HEK293 (cell line): ENCODE results near the gene FTSJ1.

ENCODE experiments used
- CTCF ChIA-PET: fragments of 350-600 bp; formaldehyde crosslinking; extraction: SDS; loops from one replicate; lab custom pipeline; 2021; ENCODE audit warnings: antibody characterized with exemption; lab: Yijun Ruan, JAX
- POLR2A ChIA-PET: fragments of 300-600 bp; formaldehyde crosslinking; extraction: SDS; loops from one replicate; lab custom pipeline; 2020; ENCODE audit warnings: antibody characterized with exemption, inconsistent platforms; lab: Yijun Ruan, JAX
- H3K27ac ChIP-seq: fragments of 200-500 bp; sonication (Bioruptor generic); 2 replicates; pipeline ENCODE4 v1.5.1; 2014; ENCODE audit warnings: low read depth, low read length, control low read depth, inconsistent platforms; ENCODE audit errors: extremely low read depth
- H3K36me3 ChIP-seq, 2 experiments: fragments of 200-500 bp in 1 of 2; sonication (Bioruptor generic) in 1 of 2; 1 replicate in 1 of 2; 2 replicates in 1 of 2; pipeline ENCODE4 v1.5.1; 2014 to 2017; ENCODE audit warnings: inconsistent platforms in 2 of 2, low read length in 2 of 2; ENCODE audit not compliant: control insufficient read depth in 2 of 2, insufficient read depth in 1 of 2
- H3K4me1 ChIP-seq: fragments of 200-500 bp; sonication (Bioruptor generic); 2 replicates; pipeline ENCODE4 v1.5.1; 2014; ENCODE audit warnings: mild to moderate bottlenecking, low read length, inconsistent platforms; ENCODE audit not compliant: control insufficient read depth, insufficient read depth
- H3K4me3 ChIP-seq: 2 replicates; pipeline ENCODE4 v1.5.1; 2011; ENCODE audit warnings: low read depth, mild to moderate bottlenecking, control low read depth, low read length, moderate library complexity
- H3K9me3 ChIP-seq: fragments of 200-500 bp; sonication (Bioruptor generic); 2 replicates; pipeline ENCODE4 v1.5.1; 2014; ENCODE audit warnings: low read depth, low read length, inconsistent platforms; ENCODE audit not compliant: control insufficient read depth, insufficient read depth
- CTCF ChIP-seq: fragments of 450-650 bp; formaldehyde crosslinking; IDR thresholded peaks from 2 replicates; pipeline ENCODE4 v1.5.1; 2016; ENCODE audit warnings: missing biosample characterization, missing genetic modification characterization
- EGR2 ChIP-seq: fragments of 450-650 bp; formaldehyde crosslinking; IDR thresholded peaks from 2 replicates; pipeline ENCODE4 v1.5.1; 2016; ENCODE audit warnings: low read depth, missing biosample characterization, missing genetic modification characterization
- GFI1B ChIP-seq: fragments of 450-650 bp; formaldehyde crosslinking; IDR thresholded peaks from 2 replicates; pipeline ENCODE4 v1.5.1; 2016; ENCODE audit warnings: missing biosample characterization, missing genetic modification characterization
- GLI2 ChIP-seq: fragments of 450-650 bp; formaldehyde crosslinking; IDR thresholded peaks from 2 replicates; pipeline ENCODE4; 2017; ENCODE audit warnings: missing biosample characterization, missing genetic modification characterization, low read depth, borderline replicate concordance
- IKZF3 ChIP-seq: fragments of 450-650 bp; IDR thresholded peaks from 2 replicates; pipeline ENCODE4 v1.5.0; 2018; ENCODE audit warnings: missing biosample characterization, mild to moderate bottlenecking, missing genetic modification characterization, moderate library complexity
- REPIN1 ChIP-seq: fragments of 450-650 bp; formaldehyde crosslinking; IDR thresholded peaks from 2 replicates; pipeline ENCODE4 v1.5.1; 2017; ENCODE audit warnings: missing biosample characterization, missing genetic modification characterization, low read depth
- SCRT1 ChIP-seq: fragments of 450-650 bp; formaldehyde crosslinking; IDR thresholded peaks from 2 replicates; pipeline ENCODE4 v1.5.1; 2016; ENCODE audit warnings: missing biosample characterization, missing genetic modification characterization, borderline replicate concordance
- WT1 ChIP-seq: fragments of 450-650 bp; formaldehyde crosslinking; IDR thresholded peaks from 2 replicates; pipeline ENCODE4 v1.5.1; 2016; ENCODE audit warnings: missing biosample characterization, missing genetic modification characterization
- ZBTB17 ChIP-seq: fragments of 450-650 bp; formaldehyde crosslinking; IDR thresholded peaks from 2 replicates; pipeline ENCODE4 v1.5.1; 2016; ENCODE audit warnings: missing biosample characterization, missing genetic modification characterization
- ZNF132 ChIP-seq: fragments of 450-650 bp; formaldehyde crosslinking; IDR thresholded peaks from 2 replicates; pipeline ENCODE4 v1.5.1; 2017; ENCODE audit warnings: missing biosample characterization, missing genetic modification characterization, borderline replicate concordance
- ZNF133 ChIP-seq: fragments of 450-650 bp; formaldehyde crosslinking; IDR thresholded peaks from 2 replicates; pipeline ENCODE4 v1.5.1; 2016; ENCODE audit warnings: missing biosample characterization, missing genetic modification characterization
- ZNF362 ChIP-seq: fragments of 450-650 bp; formaldehyde crosslinking; IDR thresholded peaks from 2 replicates; pipeline ENCODE4 v1.5.1; 2016; ENCODE audit warnings: missing biosample characterization, missing genetic modification characterization
- ZNF48 ChIP-seq: fragments of 450-650 bp; formaldehyde crosslinking; IDR thresholded peaks from 2 replicates; pipeline ENCODE4 v1.5.1; 2016; ENCODE audit warnings: missing biosample characterization, missing genetic modification characterization
- ZNF768 ChIP-seq: fragments of 450-650 bp; formaldehyde crosslinking; IDR thresholded peaks from 2 replicates; pipeline ENCODE4 v1.5.1; 2018; ENCODE audit warnings: missing biosample characterization, mild to moderate bottlenecking, missing genetic modification characterization
- ZSCAN4 ChIP-seq: fragments of 450-650 bp; formaldehyde crosslinking; IDR thresholded peaks from 2 replicates; pipeline ENCODE4 v1.5.1; 2017; ENCODE audit warnings: missing biosample characterization, missing genetic modification characterization
- TF ChIP-seq, protein P1 (sequence below): fragments of 450-650 bp; formaldehyde crosslinking; IDR thresholded peaks from 2 replicates; pipeline ENCODE4 v1.5.1; 2016; ENCODE audit warnings: missing biosample characterization, missing genetic modification characterization
- TF ChIP-seq, protein P2 (sequence below): fragments of 450-650 bp; formaldehyde crosslinking; conservative IDR thresholded peaks from 2 replicates; pipeline ENCODE4 v1.5.1; 2016; ENCODE audit warnings: low read depth, missing biosample characterization, missing genetic modification characterization

Gene FTSJ1

DNA sequence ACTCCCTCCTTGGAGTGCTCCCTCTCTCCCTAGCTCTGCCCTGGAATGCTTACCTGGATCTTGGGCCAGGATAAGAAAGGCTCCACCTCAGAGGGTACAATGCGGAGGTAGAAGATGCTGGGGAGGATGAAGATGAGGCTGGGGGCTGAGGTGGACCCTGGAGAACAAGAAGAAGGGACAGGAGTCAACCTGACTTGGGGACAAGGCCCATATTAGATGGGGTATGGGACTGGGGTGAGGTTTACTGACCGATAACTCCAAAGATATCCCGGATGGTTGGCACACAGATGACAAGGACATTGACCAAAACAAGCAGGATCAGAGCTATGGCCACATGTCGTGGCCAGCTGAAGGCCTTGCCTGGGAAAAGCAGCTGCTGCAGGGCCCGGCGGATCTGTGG is 16.5 kb upstream of the FTSJ1 start:
- Histone ChIP-seq H3K36me3 (no peaks in the 10 kb centered on the region), H3K4me3 (no peak overlapping the region), H3K27ac (no peak overlapping the region), H3K4me1 (no peaks in the 10 kb centered on the region), H3K9me3 (no peaks in the 10 kb centered on the region)
- CTCF ChIA-PET, result no interaction called here
- POLR2A ChIA-PET, result no interaction called here
- no peak for TF ChIP-seq ZNF768 (tag by site-specific recombination)
- TF ChIP-seq, protein P1, sequence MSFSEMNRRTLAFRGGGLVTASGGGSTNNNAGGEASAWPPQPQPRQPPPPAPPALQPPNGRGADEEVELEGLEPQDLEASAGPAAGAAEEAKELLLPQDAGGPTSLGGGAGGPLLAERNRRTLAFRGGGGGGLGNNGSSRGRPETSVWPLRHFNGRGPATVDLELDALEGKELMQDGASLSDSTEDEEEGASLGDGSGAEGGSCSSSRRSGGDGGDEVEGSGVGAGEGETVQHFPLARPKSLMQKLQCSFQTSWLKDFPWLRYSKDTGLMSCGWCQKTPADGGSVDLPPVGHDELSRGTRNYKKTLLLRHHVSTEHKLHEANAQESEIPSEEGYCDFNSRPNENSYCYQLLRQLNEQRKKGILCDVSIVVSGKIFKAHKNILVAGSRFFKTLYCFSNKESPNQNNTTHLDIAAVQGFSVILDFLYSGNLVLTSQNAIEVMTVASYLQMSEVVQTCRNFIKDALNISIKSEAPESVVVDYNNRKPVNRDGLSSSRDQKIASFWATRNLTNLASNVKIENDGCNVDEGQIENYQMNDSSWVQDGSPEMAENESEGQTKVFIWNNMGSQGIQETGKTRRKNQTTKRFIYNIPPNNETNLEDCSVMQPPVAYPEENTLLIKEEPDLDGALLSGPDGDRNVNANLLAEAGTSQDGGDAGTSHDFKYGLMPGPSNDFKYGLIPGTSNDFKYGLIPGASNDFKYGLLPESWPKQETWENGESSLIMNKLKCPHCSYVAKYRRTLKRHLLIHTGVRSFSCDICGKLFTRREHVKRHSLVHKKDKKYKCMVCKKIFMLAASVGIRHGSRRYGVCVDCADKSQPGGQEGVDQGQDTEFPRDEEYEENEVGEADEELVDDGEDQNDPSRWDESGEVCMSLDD (tag by site-specific recombination), result no peak
- TF ChIP-seq ZNF133 (tag by site-specific recombination), result no peak
- TF ChIP-seq GLI2 (tag by site-specific recombination), result no peak
- TF ChIP-seq, all 188 proteins: peak for 0

DNA sequence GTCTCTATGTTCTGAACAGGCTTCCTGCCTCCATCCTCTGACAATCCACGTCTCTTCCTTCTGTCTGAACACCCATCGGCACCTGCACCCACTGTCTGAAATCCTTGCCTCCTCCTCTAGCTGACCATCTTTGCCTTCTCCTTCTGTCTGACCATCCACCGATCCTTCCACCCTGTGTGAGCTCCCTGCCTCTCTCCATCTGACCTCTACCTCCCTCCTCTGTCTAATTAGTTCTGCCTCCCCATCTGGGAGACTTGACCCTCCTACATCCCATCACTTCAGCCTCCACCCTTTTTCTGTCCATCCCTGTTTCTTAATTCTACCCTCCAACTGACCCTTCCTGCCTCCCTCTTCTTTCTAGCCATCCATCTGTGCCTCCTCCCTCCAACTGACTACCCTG is 16.0 kb upstream of the FTSJ1 start:
- TF ChIP-seq CTCF, result no peak
- no peak for TF ChIP-seq ZNF132 (tag by site-specific recombination)
- TF ChIP-seq, protein P2, sequence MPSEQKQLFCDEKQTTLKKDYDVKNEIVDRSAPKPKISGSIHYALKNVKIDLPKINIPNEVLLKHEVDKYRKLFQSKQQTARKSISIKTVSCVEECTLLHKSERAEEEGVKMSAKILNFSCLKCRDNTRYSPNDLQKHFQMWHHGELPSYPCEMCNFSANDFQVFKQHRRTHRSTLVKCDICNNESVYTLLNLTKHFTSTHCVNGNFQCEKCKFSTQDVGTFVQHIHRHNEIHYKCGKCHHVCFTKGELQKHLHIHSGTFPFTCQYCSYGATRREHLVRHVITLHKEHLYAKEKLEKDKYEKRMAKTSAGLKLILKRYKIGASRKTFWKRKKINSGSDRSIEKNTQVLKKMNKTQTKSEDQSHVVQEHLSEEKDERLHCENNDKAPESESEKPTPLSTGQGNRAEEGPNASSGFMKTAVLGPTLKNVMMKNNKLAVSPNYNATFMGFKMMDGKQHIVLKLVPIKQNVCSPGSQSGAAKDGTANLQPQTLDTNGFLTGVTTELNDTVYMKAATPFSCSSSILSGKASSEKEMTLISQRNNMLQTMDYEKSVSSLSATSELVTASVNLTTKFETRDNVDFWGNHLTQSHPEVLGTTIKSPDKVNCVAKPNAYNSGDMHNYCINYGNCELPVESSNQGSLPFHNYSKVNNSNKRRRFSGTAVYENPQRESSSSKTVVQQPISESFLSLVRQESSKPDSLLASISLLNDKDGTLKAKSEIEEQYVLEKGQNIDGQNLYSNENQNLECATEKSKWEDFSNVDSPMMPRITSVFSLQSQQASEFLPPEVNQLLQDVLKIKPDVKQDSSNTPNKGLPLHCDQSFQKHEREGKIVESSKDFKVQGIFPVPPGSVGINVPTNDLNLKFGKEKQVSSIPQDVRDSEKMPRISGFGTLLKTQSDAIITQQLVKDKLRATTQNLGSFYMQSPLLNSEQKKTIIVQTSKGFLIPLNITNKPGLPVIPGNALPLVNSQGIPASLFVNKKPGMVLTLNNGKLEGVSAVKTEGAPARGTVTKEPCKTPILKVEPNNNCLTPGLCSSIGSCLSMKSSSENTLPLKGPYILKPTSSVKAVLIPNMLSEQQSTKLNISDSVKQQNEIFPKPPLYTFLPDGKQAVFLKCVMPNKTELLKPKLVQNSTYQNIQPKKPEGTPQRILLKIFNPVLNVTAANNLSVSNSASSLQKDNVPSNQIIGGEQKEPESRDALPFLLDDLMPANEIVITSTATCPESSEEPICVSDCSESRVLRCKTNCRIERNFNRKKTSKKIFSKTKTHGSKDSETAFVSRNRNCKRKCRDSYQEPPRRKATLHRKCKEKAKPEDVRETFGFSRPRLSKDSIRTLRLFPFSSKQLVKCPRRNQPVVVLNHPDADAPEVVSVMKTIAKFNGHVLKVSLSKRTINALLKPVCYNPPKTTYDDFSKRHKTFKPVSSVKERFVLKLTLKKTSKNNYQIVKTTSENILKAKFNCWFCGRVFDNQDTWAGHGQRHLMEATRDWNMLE (tag by site-specific recombination), result no peak
- TF ChIP-seq ZNF362 (tag by site-specific recombination), result no peak
- no peak for TF ChIP-seq IKZF3 (tag by site-specific recombination)
- no peak for TF ChIP-seq GFI1B (tag by site-specific recombination)
- no peak for TF ChIP-seq ZBTB17 (tag by site-specific recombination)
- TF ChIP-seq WT1 (tag by site-specific recombination), result no peak
- no peak for TF ChIP-seq ZSCAN4 (tag by site-specific recombination)
- no peak for TF ChIP-seq SCRT1 (tag by site-specific recombination)
- no peak for TF ChIP-seq ZNF48 (tag by site-specific recombination)
- TF ChIP-seq EGR2 (tag by site-specific recombination), result no peak
- TF ChIP-seq REPIN1, result no peak
- Histone ChIP-seq H3K4me3 (no peak overlapping the region), H3K4me1 (no peaks in the 10 kb centered on the region), H3K27ac (no peak overlapping the region), H3K9me3 (no peaks in the 10 kb centered on the region), H3K36me3 (no peaks in the 10 kb centered on the region)
- ChIA-PET CTCF (no interaction called here), POLR2A (no interaction called here)
